Uterus (tissue), 4 donors: ENCODE results near the gene BACH2. TPM values are rescaled to one million over a fixed set of nuclear protein-coding genes. Genes with fewer than 3 reads are reported as not detected.

Experiments used
- DNase-seq, 2 donors: peaks; one replicate each; pipeline ENCODE4 v3.0.0-alpha.2; 2019 to 2020
- H3K27ac ChIP-seq, 2 donors: fragments of 200-600 bp; sonication (generic); 1 replicate in 1 of 2; 2 replicates in 1 of 2; pipeline ENCODE4 v1.5.1; 2016 to 2018
- H3K27me3 ChIP-seq, 2 donors: fragments of 200-600 bp; sonication (generic); one replicate each; pipeline ENCODE4 v1.5.1; 2018 to 2019; ENCODE audit warnings: control low read depth in 1 of 2
- H3K36me3 ChIP-seq, 2 donors: fragments of 200-600 bp; sonication (generic); one replicate each; pipeline ENCODE4 v1.5.1; 2019; ENCODE audit warnings: control low read depth in 1 of 2
- H3K4me1 ChIP-seq, 2 donors: fragments of 200-600 bp; sonication (generic); one replicate each; pipeline ENCODE4 v1.5.1; 2018 to 2019; ENCODE audit warnings: control low read depth in 1 of 2
- H3K4me3 ChIP-seq, 2 donors: fragments of 200-600 bp; sonication (generic); 1 replicate in 1 of 2; 2 replicates in 1 of 2; pipeline ENCODE4 v1.5.1; 2018 to 2019; ENCODE audit warnings: mild to moderate bottlenecking in 1 of 2
- H3K9me3 ChIP-seq, 2 donors: fragments of 200-600 bp; sonication (generic); one replicate each; pipeline ENCODE4 v1.5.1; 2019; ENCODE audit warnings: control low read depth in 1 of 2
- CTCF ChIP-seq, 4 experiments: fragments of 200-600 bp in 2 of 4; fragments of 450-650 bp in 2 of 4; sonication (generic) in 2 of 4; IDR thresholded peaks; one replicate each; pipeline ENCODE4 v1.5.1; 2016 to 2019; ENCODE audit warnings: antibody characterized with exemption in 4 of 4, mild to moderate bottlenecking in 2 of 4, moderate library complexity in 1 of 4
- POLR2A ChIP-seq, 2 donors: fragments of 450-650 bp; IDR thresholded peaks; one replicate each; pipeline ENCODE4 v1.6.1; 2016; ENCODE audit warnings: antibody characterized with exemption in 2 of 2, mild to moderate bottlenecking in 1 of 2, moderate library complexity in 1 of 2
- intact Hi-C: fragments of 100-400 bp; cut with DNase I; formaldehyde crosslinking; loops from one replicate; pipeline ENCODE4 v1.15.1; 2023; ENCODE audit warnings: low total_unique reads
- total RNA-seq, 4 donors: library from RNA; depleted of rRNA in 3 of 4; stranded (reverse); fragments of >200 nt in 3 of 4; gene quantifications; one replicate each; pipeline versions ENCODE4 v1.1.0 to v1.2.4, GENCODE V29; 2014 to 2023
- donor health status: DM: yes; HTN: yes; CAD: no.

BACH2 gene
- total RNA-seq, 4 donors from 2014 or later, result 1.3 to 15.0 (median 9.7) TPM

GRCh38 chr6:90106449-90106848 lies 190.2 kb downstream of the BACH2 start:
- Histone ChIP-seq H3K27me3 (no peaks in the 10 kb centered on the region), H3K4me1 (no peaks in the 10 kb centered on the region), H3K4me3 (no peak overlapping the region), H3K36me3 (no peaks in the 10 kb centered on the region), H3K27ac (no peak overlapping the region), H3K9me3 (no peaks in the 10 kb centered on the region)
- DNase-seq, result no peak
- TF ChIP-seq CTCF (IDR thresholded peaks at IDR 0.05) (no peak), POLR2A (IDR thresholded peaks at IDR 0.05) (no peak)
- intact Hi-C loops, result no loop called here

- H3K36me3 ChIP-seq, result no peaks in the 10 kb centered on the region
- intact Hi-C loops, result no loop called here
- no peaks in the 10 kb centered on the region for H3K4me1 ChIP-seq
- H3K9me3 ChIP-seq, result no peaks in the 10 kb centered on the region
- TF ChIP-seq CTCF (IDR thresholded peaks at IDR 0.05), result no peak
- TF ChIP-seq POLR2A (IDR thresholded peaks at IDR 0.05), result no peak
- no peak overlapping the region for H3K27ac ChIP-seq
- H3K27me3 ChIP-seq, result no peaks in the 10 kb centered on the region
- no peak for DNase-seq
- H3K4me3 ChIP-seq, result no peak overlapping the region
Observed at GRCh38 chr6:90105506-90106170, 191.0 kb downstream of the BACH2 start.

GRCh38 chr6:90103056-90103800 lies 193.4 kb downstream of the BACH2 start:
- Histone ChIP-seq H3K4me3 (no peak overlapping the region), H3K27ac (no peak overlapping the region), H3K4me1 (peaks cover 0 to 4% of the 10 kb centered on the region in 2 donors), H3K27me3 (no peaks in the 10 kb centered on the region), H3K9me3 (no peaks in the 10 kb centered on the region), H3K36me3 (no peaks in the 10 kb centered on the region)
- DNase-seq, result no peak
- intact Hi-C loops, result no loop called here
- TF ChIP-seq CTCF (IDR thresholded peaks at IDR 0.05) (no peak), POLR2A (IDR thresholded peaks at IDR 0.05) (no peak)

GRCh38 chr6:90101403-90101802 lies 195.2 kb downstream of the BACH2 start:
- intact Hi-C loops, result no loop called here
- no peaks in the 10 kb centered on the region for H3K36me3 ChIP-seq
- no peak overlapping the region for H3K4me3 ChIP-seq
- no peak for TF ChIP-seq CTCF (IDR thresholded peaks at IDR 0.05)
- no peak for TF ChIP-seq POLR2A (IDR thresholded peaks at IDR 0.05)
- peaks cover 11 to 13% of the 10 kb centered on the region in 2 donors for H3K4me1 ChIP-seq
- H3K9me3 ChIP-seq, result no peaks in the 10 kb centered on the region
- no peak for DNase-seq
- no peak overlapping the region for H3K27ac ChIP-seq
- no peaks in the 10 kb centered on the region for H3K27me3 ChIP-seq

GRCh38 chr6:90100059-90100665 lies 196.5 kb downstream of the BACH2 start:
- TF ChIP-seq CTCF (IDR thresholded peaks at IDR 0.05) (no peak), POLR2A (IDR thresholded peaks at IDR 0.05) (no peak)
- H3K4me1 ChIP-seq, result peaks cover 11 to 13% of the 10 kb centered on the region in 2 donors
- H3K4me3 ChIP-seq, result no peak overlapping the region
- no peak overlapping the region for H3K27ac ChIP-seq
- DNase-seq, result no peak
- H3K27me3 ChIP-seq, result no peaks in the 10 kb centered on the region
- H3K9me3 ChIP-seq, result no peaks in the 10 kb centered on the region
- intact Hi-C loops, result no loop called here
- H3K36me3 ChIP-seq, result no peaks in the 10 kb centered on the region
